Myocyte (in vitro differentiated cells): ENCODE results near the gene RIMS4. TPM values are rescaled to one million over a fixed set of nuclear protein-coding genes. Genes with fewer than 3 reads are reported as not detected.

Experiments
- DNase-seq: peaks from one replicate; pipeline ENCODE4 v3.0.0-alpha.2; 2012; ENCODE audit warnings: low read depth
- total RNA-seq: library from RNA; depleted of rRNA; stranded (reverse); fragments of >200 nt; gene quantifications from 2 replicates; pipeline ENCODE4 v1.2.3, GENCODE V29; 2014

Gene RIMS4
- total RNA-seq, 1 donor from 2014 or later: not detected

- no peak for DNase-seq
These were observed 66.3 kb downstream of the RIMS4 start for GRCh38 chr20:44743916-44744655.

GRCh38 chr20:44743080-44743701, 67.2 kb downstream of the RIMS4 start:
- no peak for DNase-seq

- no peak for DNase-seq
These were observed 67.9 kb downstream of the RIMS4 start for GRCh38 chr20:44742304-44743079.

- DNase-seq: no peak
These were observed 70.4 kb downstream of the RIMS4 start for GRCh38 chr20:44739942-44740341.

- peak; percentile 42 for DNase-seq
These were observed 71.4 kb downstream of the RIMS4 start for GRCh38 chr20:44738813-44739477.

- DNase-seq: no peak
These were observed 73.2 kb downstream of the RIMS4 start for GRCh38 chr20:44737116-44737515.

- DNase-seq: peak; percentile 46
These were observed 74.0 kb downstream of the RIMS4 start for GRCh38 chr20:44736170-44737021.

GRCh38 chr20:44735816-44736169, 74.6 kb downstream of the RIMS4 start:
- no peak for DNase-seq

GRCh38 chr20:44734938-44735337, 75.4 kb downstream of the RIMS4 start:
- DNase-seq: peak; percentile 56

GRCh38 chr20:44733341-44734069, 76.8 kb downstream of the RIMS4 start:
- peak; percentile 74 for DNase-seq

- DNase-seq: no peak
These were observed 78.0 kb downstream of the RIMS4 start for GRCh38 chr20:44732327-44732726.

GRCh38 chr20:44731657-44732056, 78.7 kb downstream of the RIMS4 start:
- no peak for DNase-seq

GRCh38 chr20:44730441-44730840, 79.9 kb downstream of the RIMS4 start:
- DNase-seq: peak; percentile 55

GRCh38 chr20:44728801-44729443, 81.4 kb downstream of the RIMS4 start:
- DNase-seq: peak; percentile 86

- no peak for DNase-seq
These were observed 82.7 kb downstream of the RIMS4 start for GRCh38 chr20:44727651-44728050.

- DNase-seq: no peak
These were observed 83.3 kb downstream of the RIMS4 start for GRCh38 chr20:44727039-44727438.

GRCh38 chr20:44725837-44726236, 84.5 kb downstream of the RIMS4 start:
- no peak for DNase-seq

GRCh38 chr20:44724423-44725091, 85.8 kb downstream of the RIMS4 start:
- no peak for DNase-seq

GRCh38 chr20:44723798-44724362, 86.5 kb downstream of the RIMS4 start:
- DNase-seq: no peak
